GM12874 (cell line): ENCODE measurements around the gene DPYSL4.

Experiments
- CTCF ChIP-seq: IDR thresholded peaks from 2 replicates; pipeline ENCODE4 v1.5.1; 2011; ENCODE audit warnings: low read depth, mild to moderate bottlenecking, control low read depth, low read length, moderate library complexity; ENCODE audit not compliant: insufficient read depth

DPYSL4 gene

GRCh38 chr10:132242103-132242840 is 55.5 kb downstream of the DPYSL4 start:
- TF ChIP-seq CTCF, result no peak

GRCh38 chr10:132243141-132243540 is 56.4 kb downstream of the DPYSL4 start:
- no peak for TF ChIP-seq CTCF

- no peak for TF ChIP-seq CTCF
Observed at GRCh38 chr10:132243626-132244025, 56.9 kb downstream of the DPYSL4 start.

GRCh38 chr10:132245056-132245455 is 58.3 kb downstream of the DPYSL4 start:
- TF ChIP-seq CTCF, result no peak

- no peak for TF ChIP-seq CTCF
Observed at GRCh38 chr10:132246296-132246695, 59.5 kb downstream of the DPYSL4 start.

- no peak for TF ChIP-seq CTCF
Observed at GRCh38 chr10:132247943-132248342, 61.2 kb downstream of the DPYSL4 start.

- no peak for TF ChIP-seq CTCF
Observed at GRCh38 chr10:132248455-132249225, 61.9 kb downstream of the DPYSL4 start.
